Measurements from ENCODE around the gene CELF5.
"Not testable (repeated sequence)": the region's sequence is repeated elsewhere in the genome, so short reads cannot be mapped to it uniquely, and the experiment has no call there.

Gene CELF5

GRCh38 chr19:3325451-3325850, 101.0 kb downstream of the CELF5 start:
- no peak for DNase-seq

GRCh38 chr19:3328743-3329142, 104.3 kb downstream of the CELF5 start:
- DNase-seq, result no peak

- DNase-seq, result no peak
These were observed 105.6 kb downstream of the CELF5 start for GRCh38 chr19:3330047-3330446.

GRCh38 chr19:3332232-3332631, 107.8 kb downstream of the CELF5 start:
- DNase-seq, result not testable (repeated sequence)

GRCh38 chr19:3333020-3333583, 108.6 kb downstream of the CELF5 start:
- no peak for DNase-seq

GRCh38 chr19:3333662-3334061, 109.2 kb downstream of the CELF5 start:
- DNase-seq, result no peak

GRCh38 chr19:3334749-3335430, 110.4 kb downstream of the CELF5 start:
- not testable (repeated sequence) for DNase-seq

- no peak for DNase-seq
These were observed 111.2 kb downstream of the CELF5 start for GRCh38 chr19:3335431-3336350.

- no peak for DNase-seq
These were observed 111.9 kb downstream of the CELF5 start for GRCh38 chr19:3336351-3336679.

- peak; percentile 82 for DNase-seq
These were observed 112.4 kb downstream of the CELF5 start for GRCh38 chr19:3336680-3337523.

- peak; percentile 76 for DNase-seq
These were observed 114.2 kb downstream of the CELF5 start for GRCh38 chr19:3338541-3339181.

GRCh38 chr19:3340340-3340739, 115.9 kb downstream of the CELF5 start:
- DNase-seq, result no peak

GRCh38 chr19:3342246-3342645, 117.8 kb downstream of the CELF5 start:
- DNase-seq, result no peak

- not testable (repeated sequence) for DNase-seq
These were observed 118.5 kb downstream of the CELF5 start for GRCh38 chr19:3342962-3343361.

GRCh38 chr19:3343619-3344502, 119.4 kb downstream of the CELF5 start:
- DNase-seq, result peak; percentile 78

GRCh38 chr19:3344608-3345598, 120.4 kb downstream of the CELF5 start:
- DNase-seq, result no peak

- DNase-seq, result no peak
These were observed 121.5 kb downstream of the CELF5 start for GRCh38 chr19:3345850-3346460.

Data from DMS153 (cell line).